ENCODE data around the gene NNT. TPM values are rescaled to one million over a fixed set of nuclear protein-coding genes. Genes with fewer than 3 reads are reported as not detected.

The NNT gene
- total and polyA plus RNA-seq, 2 of the 8 experiments (the other 6 are each of a cell fraction or from before 2014, with no cell fraction given), result 11.0 to 22.2 TPM

DNA sequence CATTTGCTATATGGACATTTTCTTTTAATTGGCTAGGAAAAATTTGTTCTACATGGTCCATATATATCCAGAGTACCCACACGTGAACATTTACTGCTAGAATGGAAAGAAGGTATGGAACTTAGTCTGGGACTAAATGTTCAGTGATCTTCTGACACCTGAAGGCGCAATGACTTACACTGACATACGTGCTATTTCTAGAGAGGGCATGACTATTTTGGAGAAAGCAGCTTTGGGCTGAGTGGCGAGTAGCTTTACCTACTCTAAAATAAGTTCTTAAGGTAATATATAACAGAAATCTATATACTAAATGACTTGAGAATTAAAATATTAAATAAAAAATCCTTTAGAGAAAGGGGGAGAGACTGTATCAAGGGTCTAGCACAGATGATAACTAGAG lies 10.4 kb downstream of the NNT start:
- Histone ChIP-seq H4K8ac (ENCODE audit: extremely low read depth, insufficient read depth, low read length) (no peak overlapping the region), H3K79me1 (ENCODE audit: low read depth, low read length) (no peaks in the 10 kb centered on the region), H4K91ac (replicated peaks; ENCODE audit: insufficient read length, low read length) (no peak overlapping the region), H3K4ac (replicated peaks; ENCODE audit: insufficient read length, low read depth, low read length) (no peak overlapping the region), H3K9ac (replicated peaks in 1 of 4; ENCODE audit: extremely low read depth in 1 of 4, low read depth in 3 of 4, low read length in 3 of 4) (no peak overlapping the region), H3K27me3 (replicated peaks in 1 of 4; ENCODE audit: control insufficient read depth in 3 of 4, extremely low read depth in 1 of 4, insufficient read depth in 3 of 4, low read length in 3 of 4) (no peaks in the 10 kb centered on the region), H2BK5ac (ENCODE audit: low read depth, low read length) (no peak overlapping the region), H3K36me3 (ENCODE audit: control insufficient read depth in 2 of 4, insufficient read depth in 4 of 4, low read length in 3 of 4) (peaks cover 0 to 6% (median 0%) of the 10 kb centered on the region in 4 experiments; a peak in 2 of 8 replicates), H3K23me2 (ENCODE audit: low read depth, low read length) (no peaks in the 10 kb centered on the region), H3K23ac (ENCODE audit: insufficient read length) (no peak overlapping the region), H3K14ac (ENCODE audit: insufficient read length) (no peak overlapping the region), H3K27ac (ENCODE audit: low read depth, low read length) (no peak overlapping the region), H4K5ac (ENCODE audit: insufficient read length, low read depth, low read length) (no peak overlapping the region), H3K4me2 (ENCODE audit: insufficient read depth in 1 of 2, low read depth in 2 of 2, low read length in 2 of 2) (no peak overlapping the region), H3K18ac (ENCODE audit: extremely low read depth, low read length) (no peak overlapping the region), H2AK5ac (ENCODE audit: low read depth, low read length) (no peak overlapping the region), H3K79me2 (ENCODE audit: control insufficient read depth in 1 of 2, insufficient read depth in 2 of 2, low read length in 2 of 2) (no peaks in the 10 kb centered on the region), H2BK12ac (ENCODE audit: low read depth, low read length) (no peak overlapping the region), H3K4me1 (replicated peaks in 1 of 4; ENCODE audit: control insufficient read depth in 3 of 4, insufficient read depth in 4 of 4, low read length in 3 of 4) (no peaks in the 10 kb centered on the region), H3K56ac (replicated peaks; ENCODE audit: insufficient read length, low read depth, low read length) (no peak overlapping the region), H2BK20ac (ENCODE audit: low read length) (no peak overlapping the region), H3K9me3 (ENCODE audit: insufficient read depth in 2 of 2, low read depth in 1 of 2, low read length in 1 of 2) (no peaks in the 10 kb centered on the region), H2BK120ac (replicated peaks; ENCODE audit: low read depth, low read length) (no peak overlapping the region), H3K4me3 (ENCODE audit: extremely low read depth in 1 of 4, insufficient read depth in 2 of 4, low read depth in 3 of 4, low read length in 4 of 4) (no peak overlapping the region), H2BK15ac (ENCODE audit: low read length) (no peak overlapping the region), H4K20me1 (replicated peaks in 1 of 2; ENCODE audit: control insufficient read depth in 1 of 2, insufficient read depth in 2 of 2, low read length in 2 of 2) (no peaks in the 10 kb centered on the region), H2AFZ (ENCODE audit: low read length) (no peak overlapping the region)
- TF ChIP-seq HDAC2 (IDR thresholded peaks at IDR 0.05; ENCODE audit: borderline replicate concordance in 1 of 2, low read depth in 2 of 2, low read length in 2 of 2) (no peak), TAF7 (optimal IDR thresholded peaks at IDR 0.05; ENCODE audit: borderline replicate concordance, low read depth, low read length) (no peak), SRF (IDR thresholded peaks at IDR 0.05; ENCODE audit: low read depth, low read length) (no peak), SP2 (IDR thresholded peaks at IDR 0.05; ENCODE audit: low read length) (no peak), EZH2 (IDR thresholded peaks at IDR 0.05; ENCODE audit: low read depth, low read length, severe bottlenecking) (no peak), JUN (IDR thresholded peaks at IDR 0.05; ENCODE audit: low read depth, low read length) (no peak), JUND (IDR thresholded peaks at IDR 0.05; ENCODE audit: low read length) (no peak), POLR2A (IDR thresholded peaks at IDR 0.05; ENCODE audit: control extremely low read depth in 1 of 2, low read depth in 2 of 2, low read length in 2 of 2) (no peak), CREB1 (IDR thresholded peaks at IDR 0.05) (no peak), SIX5 (IDR thresholded peaks at IDR 0.05; ENCODE audit: low read depth, low read length) (no peak), KDM4A (IDR thresholded peaks at IDR 0.05; ENCODE audit: low read depth, low read length, severe bottlenecking) (no peak), SP1 (IDR thresholded peaks at IDR 0.05; ENCODE audit: low read depth, low read length) (no peak), CHD1 (IDR thresholded peaks at IDR 0.05; ENCODE audit: low read depth, low read length) (no peak)
- WGBS, 2 experiments (ENCODE audit: extremely low coverage in 1 of 2, insufficient coverage in 1 of 2, insufficient read length in 1 of 2, insufficient replicate concordance in 2 of 2, low coverage in 1 of 2, low lambda C conversion rate in 2 of 2, missing lambda C conversion rate in 1 of 2), result 87% methylated on average over 4 of the region's 4 CpGs; no CpG with 5 or more reads in 1 of the 2 experiments
- ChIA-PET POLR2A (ENCODE audit: partially characterized antibody) (no interaction called here), CTCF (ENCODE audit: partially characterized antibody) (interaction anchor here (1.1 to 1.9 kb wide), 2 partner anchors 10 to 17 kb away, joined by 5 read pairs; no protein-coding TSS in a partner anchor)
- DNase-seq (ENCODE audit: low read depth in 1 of 2, low spot score in 2 of 2), result no peak
- FAIRE-seq, result no peak
